Sigmoid colon (tissue), 7 donors: ENCODE measurements around the gene SGO2. TPM values are rescaled to one million over a fixed set of nuclear protein-coding genes. Genes with fewer than 3 reads are reported as not detected.
A peak's percentile ranks its signal among the peaks of the same experiment; 100 is the strongest.

ENCODE experiments used
- DNase-seq: peaks from one replicate; pipeline ENCODE4 v3.0.0-alpha.2; 2019
- H3K27ac ChIP-seq, 4 donors: fragments of 200-600 bp; sonication (generic); one replicate each; pipeline ENCODE4 v1.5.1; 2016 to 2019; ENCODE audit warnings: mild to moderate bottlenecking in 1 of 4
- H3K27me3 ChIP-seq, 3 donors: fragments of 200-600 bp; sonication (generic); one replicate each; pipeline ENCODE4 v1.5.1; 2019; ENCODE audit warnings: mild to moderate bottlenecking in 1 of 3
- H3K36me3 ChIP-seq, 4 donors: fragments of 200-600 bp; sonication (generic); one replicate each; pipeline ENCODE4 v1.5.1; 2016 to 2019
- H3K4me1 ChIP-seq, 4 donors: fragments of 200-600 bp; sonication (generic); one replicate each; pipeline ENCODE4 v1.5.1; 2017 to 2019
- H3K4me3 ChIP-seq, 4 donors: fragments of 200-600 bp; sonication (generic); one replicate each; pipeline ENCODE4 v1.5.1; 2017 to 2019; ENCODE audit warnings: mild to moderate bottlenecking in 2 of 4, moderate library complexity in 1 of 4
- H3K9me3 ChIP-seq, 4 donors: fragments of 200-600 bp in 3 of 4; sonication (generic) in 3 of 4; one replicate each; pipeline versions ENCODE4 v1.5.1 to v1.6.1; 2013 to 2019
- CTCF ChIP-seq, 4 experiments: fragments of 450-650 bp in 3 of 4; fragments of 200-600 bp in 1 of 4; IDR thresholded peaks; one replicate each; pipeline ENCODE4 v1.5.1; 2016 to 2019; ENCODE audit warnings: antibody characterized with exemption in 4 of 4, mild to moderate bottlenecking in 3 of 4, moderate library complexity in 2 of 4
- EP300 ChIP-seq, 4 donors: sonication (generic); formaldehyde crosslinking; IDR thresholded peaks; one replicate each; pipeline ENCODE4 v1.6.1; 2017; ENCODE audit warnings: antibody characterized with exemption in 4 of 4
- POLR2A ChIP-seq, 2 donors: fragments of 450-650 bp; IDR thresholded peaks; one replicate each; pipeline ENCODE4 v1.6.1; 2016; ENCODE audit warnings: antibody characterized with exemption in 2 of 2, mild to moderate bottlenecking in 2 of 2, moderate library complexity in 2 of 2
- POLR2AphosphoS5 ChIP-seq, 4 donors: sonication (generic); formaldehyde crosslinking; IDR thresholded peaks; one replicate each; pipeline ENCODE4 v1.6.1; 2017; ENCODE audit warnings: antibody characterized with exemption in 4 of 4
- WGBS, 2 donors: extraction: QIAGEN DNeasy Blood & Tissue Kit; methylation state at CpG; one replicate each; pipeline ENCODE4 v1.1.7; 2013; 5-methylcytosine and 5-hydroxymethylcytosine counted together
- intact Hi-C: fragments of 100-400 bp; cut with DNase I; formaldehyde crosslinking; loops from one replicate; pipeline ENCODE4 v1.15.1; 2023
- polyA plus RNA-seq, 3 donors: library from polyadenylated mRNA; stranded (reverse); fragments of 200-250 nt; gene quantifications; one replicate each; pipeline ENCODE4 v1.2.3, GENCODE V29; 2013
- total RNA-seq, 4 donors: library from RNA; depleted of rRNA; stranded (reverse); fragments of >200 nt; gene quantifications; one replicate each; pipeline ENCODE4 v1.1.0, GENCODE V29; 2016
- donor health status: healthy with polysubstance abuse.
- donor health status: Bipolar disorder and iron deficiency.
- donor health status: healthy.

SGO2 gene
- total and polyA plus RNA-seq, 7 donors: 0.60 to 5.0 (median 2.2) TPM

DNA sequence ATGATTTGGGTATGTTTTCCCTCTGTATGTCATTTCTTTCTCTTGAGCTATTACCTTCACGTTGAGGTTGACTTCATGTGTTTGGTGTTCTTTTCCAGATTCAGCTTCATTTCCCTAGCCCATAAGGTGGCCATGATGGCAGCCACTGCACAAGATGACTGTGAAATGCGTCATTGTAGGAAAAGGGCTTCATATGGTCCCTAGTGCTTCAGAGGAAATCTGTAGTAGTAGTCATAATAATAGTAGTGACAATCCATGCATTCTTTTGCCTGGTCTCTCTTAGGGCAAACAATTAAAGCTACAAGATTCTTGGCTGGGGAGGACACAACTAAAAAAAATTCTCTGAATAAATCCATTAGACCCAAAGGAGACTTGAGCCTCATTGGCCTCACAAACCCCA lies 88.2 kb downstream of the SGO2 start:
- no peaks in the 10 kb centered on the region for H3K9me3 ChIP-seq

DNA sequence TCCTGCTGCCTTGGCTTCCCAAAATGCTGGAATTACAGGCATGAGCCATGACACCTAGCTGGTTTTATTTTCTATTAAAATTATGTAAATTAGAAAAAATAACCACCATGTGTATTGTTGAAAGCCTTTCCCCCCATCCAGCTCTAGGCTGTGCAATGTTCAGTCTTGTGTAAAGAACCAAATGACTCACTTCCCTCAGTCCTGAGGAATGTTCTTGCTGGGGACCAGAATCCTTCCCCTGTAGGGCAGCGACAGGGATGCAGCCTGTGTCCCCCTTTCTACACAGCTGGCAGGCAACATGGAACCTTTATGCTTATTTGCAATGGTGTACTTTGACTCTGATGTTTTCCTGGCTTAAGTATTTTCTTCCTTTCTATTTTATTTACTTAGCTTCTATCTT lies 89.2 kb downstream of the SGO2 start:
- intact Hi-C loops: no loop called here
- Histone ChIP-seq H3K4me3 (no peak overlapping the region), H3K36me3 (peaks cover 0 to 9% (median 0%) of the 10 kb centered on the region in 4 donors), H3K27me3 (no peaks in the 10 kb centered on the region), H3K9me3 (no peaks in the 10 kb centered on the region), H3K4me1 (no peaks in the 10 kb centered on the region), H3K27ac (no peak overlapping the region)
- TF ChIP-seq EP300 (IDR thresholded peaks at IDR 0.05) (no peak), POLR2A (IDR thresholded peaks at IDR 0.05) (no peak), CTCF (IDR thresholded peaks at IDR 0.05) (no peak), POLR2AphosphoS5 (IDR thresholded peaks at IDR 0.05) (no peak)
- 90 to 93% methylated on average over 1 of the region's 1 CpG for WGBS, 2 donors
- DNase-seq: no peak

More for the DNA sequence above, 88.2 kb downstream of the SGO2 start:
- Histone ChIP-seq H3K36me3 (peaks cover 0 to 9% (median 0%) of the 10 kb centered on the region in 4 donors), H3K4me1 (no peaks in the 10 kb centered on the region), H3K27ac (no peak overlapping the region), H3K4me3 (no peak overlapping the region), H3K27me3 (no peaks in the 10 kb centered on the region)
- intact Hi-C loops: no loop called here
- no peak for TF ChIP-seq POLR2AphosphoS5 (IDR thresholded peaks at IDR 0.05)
- TF ChIP-seq CTCF (IDR thresholded peaks at IDR 0.05): no peak
- no peak for TF ChIP-seq POLR2A (IDR thresholded peaks at IDR 0.05)
- TF ChIP-seq EP300 (IDR thresholded peaks at IDR 0.05): no peak
- 87 to 88% methylated on average over 2 of the region's 2 CpGs for WGBS, 2 donors
- no peak for DNase-seq

DNA sequence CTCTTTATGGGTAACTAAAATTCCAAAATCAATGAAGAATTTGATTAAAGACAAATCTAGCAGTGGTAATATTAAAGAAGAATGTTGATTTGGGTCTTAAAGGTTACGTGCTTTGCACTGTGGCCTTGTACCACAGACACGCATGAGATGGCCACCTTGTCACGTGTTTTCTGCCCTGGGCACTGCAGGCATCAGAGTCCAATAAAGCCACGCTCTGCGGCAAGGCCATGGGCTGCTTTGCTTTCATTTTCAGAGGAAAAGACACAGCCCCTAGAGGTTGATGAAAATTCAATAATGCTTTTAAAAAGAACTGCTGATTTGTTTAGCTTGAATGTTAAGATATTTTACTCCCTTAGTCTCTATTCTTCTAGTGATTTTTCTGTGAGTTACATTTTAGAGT lies 90.2 kb downstream of the SGO2 start:
- peak overlapping the region in 2 of 4 donors; percentile 13 to 31 for H3K27ac ChIP-seq

DNA sequence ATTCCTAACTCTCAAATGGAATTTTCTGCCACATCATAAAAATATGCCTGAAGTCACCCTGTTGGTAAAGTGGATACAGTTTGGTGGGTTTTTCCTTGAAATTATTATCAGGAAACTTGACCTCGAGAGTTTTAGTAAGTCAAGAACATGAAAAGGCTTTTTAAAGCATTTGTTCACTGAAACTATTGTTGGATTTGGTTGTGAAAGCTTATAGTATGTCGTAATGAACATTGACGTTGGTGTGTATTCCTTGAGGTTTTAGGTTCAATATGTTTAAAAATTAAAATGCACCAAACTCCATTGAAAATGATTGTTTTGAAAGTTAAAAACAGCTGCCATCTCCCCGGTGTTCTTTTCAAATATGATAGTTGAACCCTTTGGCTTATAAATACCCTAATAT lies 90.6 kb downstream of the SGO2 start:
- TF ChIP-seq POLR2A (IDR thresholded peaks at IDR 0.05): no peak
- no peak for TF ChIP-seq CTCF (IDR thresholded peaks at IDR 0.05)
- TF ChIP-seq POLR2AphosphoS5 (IDR thresholded peaks at IDR 0.05): no peak
- TF ChIP-seq EP300 (IDR thresholded peaks at IDR 0.05): no peak

More for the DNA sequence above, 90.2 kb downstream of the SGO2 start:
- intact Hi-C loops: no loop called here
- Histone ChIP-seq H3K36me3 (peaks cover 0 to 8% (median 0%) of the 10 kb centered on the region in 4 donors), H3K9me3 (no peaks in the 10 kb centered on the region), H3K4me1 (no peaks in the 10 kb centered on the region), H3K27me3 (no peaks in the 10 kb centered on the region), H3K4me3 (no peak overlapping the region)
- TF ChIP-seq CTCF (IDR thresholded peaks at IDR 0.05) (no peak), EP300 (IDR thresholded peaks at IDR 0.05) (no peak)
- DNase-seq: no peak
- WGBS, 2 donors: 81 to 89% methylated on average over 5 of the region's 5 CpGs

More for the DNA sequence above, 90.6 kb downstream of the SGO2 start:
- intact Hi-C loops: no loop called here
- no peaks in the 10 kb centered on the region for H3K9me3 ChIP-seq
- peaks cover 0 to 4% (median 0%) of the 10 kb centered on the region in 4 donors for H3K36me3 ChIP-seq
- no peak for DNase-seq
- H3K4me1 ChIP-seq: no peaks in the 10 kb centered on the region
- H3K4me3 ChIP-seq: no peak overlapping the region
- 85 to 88% methylated on average over 4 of the region's 4 CpGs for WGBS, 2 donors
- peak overlapping the region in 2 of 4 donors; percentile 13 to 31 for H3K27ac ChIP-seq
- no peaks in the 10 kb centered on the region for H3K27me3 ChIP-seq
